OCI-M2 (cell line): Measurements from ENCODE around the gene KRTAP2-2.
"Not testable (repeated sequence)": the region's sequence is repeated elsewhere in the genome, so short reads cannot be mapped to it uniquely, and the experiment has no call there.

Source experiments
- DNase-seq: peaks from one replicate; lab custom pipeline; 2025; ENCODE audit not compliant: unreplicated experiment; lab: John Stamatoyannopoulos, UW

Gene KRTAP2-2

DNA sequence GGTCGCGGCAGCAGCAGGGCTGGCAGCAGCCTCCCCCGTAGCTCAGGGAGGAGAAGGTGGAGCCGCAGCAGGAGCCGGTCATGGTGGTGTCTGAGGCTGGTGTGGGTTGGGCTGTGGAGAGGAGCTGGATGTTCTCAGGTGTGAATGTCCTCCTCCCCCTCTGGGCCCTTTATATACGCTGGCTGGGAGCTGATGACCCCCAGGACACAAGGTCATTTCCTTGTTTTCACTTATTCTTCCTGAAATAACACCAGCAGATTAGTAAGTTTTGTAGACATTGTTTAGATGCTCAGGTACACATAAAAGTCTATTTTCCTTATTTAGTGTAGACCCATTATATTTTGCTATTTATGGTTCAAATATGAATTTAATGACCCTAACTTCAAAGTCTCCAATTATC is at the start of gene KRTAP2-2:
TSS of gene KRTAP2-2 (minus strand) at position 101 of the 400 bp plus-strand sequence. CDS start at position 82, 19 bp downstream.
- DNase-seq = not testable (repeated sequence)

DNA sequence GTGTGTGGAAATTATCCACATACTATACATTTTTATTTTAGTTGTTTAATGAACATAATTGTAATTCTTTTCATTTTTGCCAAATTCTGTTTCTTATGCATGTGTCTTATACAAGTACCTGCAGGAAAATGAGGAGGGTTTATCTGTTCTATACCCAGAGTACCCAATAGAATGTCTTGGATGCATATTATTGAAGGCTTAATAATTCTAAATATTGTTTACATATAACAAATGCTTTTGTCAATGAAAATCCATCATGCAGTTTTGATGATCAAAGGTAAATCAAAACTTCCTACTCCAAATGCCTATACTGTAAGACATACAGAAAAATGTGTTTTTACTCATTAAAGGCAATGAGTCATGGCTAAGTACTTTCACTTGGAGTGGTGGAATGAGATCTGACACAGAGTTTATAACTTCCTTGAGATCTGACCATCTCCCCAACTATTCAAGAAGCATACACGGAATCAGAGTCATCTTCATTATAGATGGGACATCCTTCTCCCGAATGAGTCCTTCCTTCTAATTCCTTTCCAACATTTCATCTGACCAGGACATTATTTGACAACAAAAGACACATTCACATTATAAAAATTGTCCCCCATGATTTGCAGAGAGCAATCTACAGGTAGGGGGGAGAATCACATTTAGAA is 49.5 kb upstream of the KRTAP2-2 start:
- DNase-seq = not testable (repeated sequence)

- no peak for DNase-seq
These were observed 48.9 kb upstream of the KRTAP2-2 start for GRCh38 chr17:41103896-41104295.

DNA sequence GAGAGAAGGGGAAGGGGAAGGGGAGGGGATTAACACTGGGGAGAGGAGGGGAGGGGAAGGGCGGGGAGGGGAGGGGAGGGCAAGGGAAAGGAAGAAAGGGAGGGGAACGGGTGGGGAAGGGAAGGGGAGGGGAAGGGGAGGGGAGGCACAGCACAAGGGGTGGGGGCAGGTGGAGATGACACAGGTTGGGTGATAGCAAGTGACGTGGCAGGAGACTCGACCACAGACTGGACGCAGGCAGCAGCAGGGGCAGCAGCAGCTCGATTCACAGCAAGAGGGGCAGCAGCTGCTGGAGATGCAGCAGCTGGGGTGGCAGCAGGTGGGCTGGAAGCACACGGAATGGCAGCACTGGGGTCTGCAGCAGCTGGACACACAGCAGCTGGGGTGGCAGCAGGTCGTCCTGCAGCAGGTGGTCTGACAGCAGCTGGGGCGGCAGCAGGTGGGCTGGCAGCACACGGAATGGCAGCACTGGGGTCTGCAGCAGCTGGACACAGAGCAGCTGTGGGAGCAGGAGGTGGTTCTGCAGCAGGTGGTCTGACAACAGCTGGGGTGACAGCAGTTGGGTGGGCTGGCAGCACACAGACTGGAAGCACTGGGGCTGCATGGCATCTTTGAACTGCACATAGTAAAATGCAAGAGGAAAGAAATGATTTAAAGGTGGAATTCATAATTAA is 46.7 kb upstream of the KRTAP2-2 start, which contains the start of gene KRTAP4-16:
TSS of gene KRTAP4-16 (minus strand) at position 624 of the 674 bp plus-strand sequence. CDS start at position 624, 0 bp downstream.
- DNase-seq = no peak

DNA sequence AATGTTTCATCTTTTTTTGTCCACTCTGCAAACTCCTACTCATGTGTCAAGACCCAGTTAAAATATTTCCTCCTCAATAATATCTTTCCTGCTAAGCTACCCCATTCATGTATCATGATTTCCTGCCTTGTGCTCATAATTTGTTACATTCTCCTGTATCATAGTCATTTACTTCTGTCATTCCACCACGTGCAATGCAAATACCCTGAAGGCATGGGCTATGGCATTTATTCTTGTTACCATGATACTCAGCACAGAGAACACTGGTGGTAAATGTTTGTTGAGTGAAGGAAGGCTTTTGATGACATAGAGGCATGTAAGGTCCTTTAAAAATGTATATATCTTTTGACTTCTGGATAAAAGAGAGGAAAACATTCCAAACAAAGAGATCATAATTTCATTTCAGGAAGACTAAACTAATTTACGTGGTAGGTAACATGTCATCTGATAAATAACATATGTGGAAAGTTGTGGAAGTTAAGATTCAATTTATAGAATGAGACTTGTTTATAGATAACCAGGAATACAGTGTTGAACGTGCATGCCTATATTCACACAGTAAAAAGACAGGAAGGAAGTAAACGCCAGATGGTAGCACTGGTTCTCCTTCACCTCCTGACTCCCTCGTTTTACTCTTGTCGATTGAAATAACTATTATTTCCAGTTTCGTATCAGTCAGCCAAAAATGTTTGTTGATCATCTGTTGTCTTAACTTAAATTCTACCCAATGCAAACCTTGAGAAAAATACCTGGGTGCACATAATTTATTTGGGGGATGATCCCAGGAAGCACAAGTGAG is 44.9 kb upstream of the KRTAP2-2 start:
- not testable (repeated sequence) for DNase-seq

DNA sequence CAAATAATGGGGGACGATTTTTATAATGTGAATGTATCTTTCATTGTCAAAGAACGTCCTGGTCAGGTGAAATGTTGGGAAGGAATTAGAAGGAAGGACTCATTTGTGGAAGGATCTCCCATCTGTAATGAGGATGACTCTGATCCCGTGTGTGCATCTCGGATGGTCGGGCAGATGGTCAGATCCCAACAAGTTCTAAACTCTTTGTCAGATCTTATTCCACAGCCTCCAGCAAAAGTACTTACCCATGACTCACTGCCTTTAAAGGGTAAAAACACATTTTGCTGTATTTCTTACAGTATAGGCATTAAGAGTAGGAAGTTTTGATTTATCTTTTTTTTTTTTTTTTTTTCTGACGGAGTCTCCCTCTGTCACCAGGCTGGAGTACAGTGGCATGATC is 43.5 kb upstream of the KRTAP2-2 start:
- no peak for DNase-seq

DNA sequence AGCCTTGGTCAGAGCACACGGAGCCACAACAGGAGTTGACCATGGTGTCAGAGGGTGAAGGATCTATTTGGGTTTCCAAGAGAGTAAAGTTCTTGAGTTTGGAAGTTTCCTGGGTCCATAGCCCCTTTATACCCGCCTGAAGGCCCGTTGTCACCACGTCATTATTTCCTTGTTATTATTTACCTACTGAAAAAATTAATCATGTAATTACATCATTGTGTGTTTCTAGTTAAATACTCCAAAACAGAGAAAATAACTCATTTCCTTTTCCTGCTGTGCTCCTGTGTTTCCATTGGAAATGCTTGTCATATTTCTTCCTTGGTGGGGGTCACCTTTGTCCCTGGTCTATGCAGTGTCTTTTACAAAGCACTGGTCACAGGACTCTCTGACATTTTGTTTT is 43.0 kb upstream of the KRTAP2-2 start, which contains the start of gene KRTAP4-8:
TSS of gene KRTAP4-8 (minus strand) at position 101 of the 400 bp plus-strand sequence. CDS start at position 43, 58 bp downstream.
- no peak for DNase-seq

- DNase-seq = no peak
These were observed 41.0 kb upstream of the KRTAP2-2 start for GRCh38 chr17:41096055-41096454.

GRCh38 chr17:41088760-41089352 is 33.8 kb upstream of the KRTAP2-2 start:
- not testable (repeated sequence) for DNase-seq

DNA sequence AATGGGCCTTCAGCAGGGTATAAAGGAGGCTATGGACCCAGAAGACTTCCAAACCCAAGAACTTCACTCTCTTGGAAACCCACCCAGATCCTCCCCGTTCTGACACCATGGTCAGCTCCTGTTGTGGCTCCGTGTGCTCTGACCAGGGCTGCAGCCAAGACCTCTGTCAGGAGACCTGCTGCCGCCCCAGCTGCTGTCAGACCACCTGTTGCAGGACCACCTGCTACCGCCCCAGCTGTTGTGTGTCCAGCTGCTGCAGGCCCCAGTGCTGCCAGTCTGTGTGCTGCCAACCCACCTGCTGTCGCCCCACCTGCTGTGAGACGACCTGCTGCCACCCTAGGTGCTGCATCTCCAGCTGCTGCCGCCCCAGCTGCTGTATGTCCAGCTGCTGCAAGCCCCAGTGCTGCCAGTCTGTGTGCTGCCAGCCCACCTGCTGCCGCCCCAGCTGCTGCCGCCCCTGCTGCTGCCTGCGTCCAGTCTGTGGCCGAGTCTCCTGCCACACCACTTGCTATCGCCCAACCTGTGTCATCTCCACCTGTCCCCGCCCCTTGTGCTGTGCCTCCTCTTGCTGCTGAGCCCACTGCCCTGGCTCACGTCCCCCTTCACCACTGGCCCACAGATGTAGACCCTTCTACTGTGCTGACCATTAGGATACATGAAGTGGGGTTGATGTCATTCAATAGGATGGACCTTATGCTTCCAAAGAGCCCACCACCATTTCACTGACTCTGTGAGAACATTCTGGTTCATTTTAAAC is 29.2 kb upstream of the KRTAP2-2 start, which contains the start of gene KRTAP4-7:
TSS of gene KRTAP4-7 (plus strand) at position 51 of the 757 bp plus-strand sequence. CDS start at position 108, 57 bp downstream.
- not testable (repeated sequence) for DNase-seq

GRCh38 chr17:41083427-41083826 is 28.4 kb upstream of the KRTAP2-2 start:
- DNase-seq = not testable (repeated sequence)

DNA sequence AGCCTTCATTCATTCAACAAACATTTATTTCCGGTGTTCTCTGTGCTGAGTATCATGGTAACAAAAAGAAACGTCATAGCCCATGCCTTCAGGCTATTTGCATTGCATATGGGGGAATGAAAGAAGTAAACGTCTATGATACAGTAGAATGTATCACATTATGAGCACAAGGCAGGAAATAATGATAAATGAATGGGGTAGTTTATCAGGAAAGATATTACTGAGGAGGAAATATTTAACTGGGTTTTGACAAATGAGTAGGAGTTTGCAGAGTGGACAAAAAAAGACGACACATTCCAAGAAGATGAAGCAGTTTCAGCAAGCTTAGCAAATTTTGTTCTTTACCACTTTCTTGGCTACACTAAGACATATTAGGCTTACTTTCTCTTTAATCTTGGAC is 27.6 kb upstream of the KRTAP2-2 start:
- no peak for DNase-seq

- no peak for DNase-seq
These were observed 21.8 kb upstream of the KRTAP2-2 start for GRCh38 chr17:41076788-41077187.

- DNase-seq = no peak
These were observed 18.6 kb upstream of the KRTAP2-2 start for GRCh38 chr17:41073676-41074075.

DNA sequence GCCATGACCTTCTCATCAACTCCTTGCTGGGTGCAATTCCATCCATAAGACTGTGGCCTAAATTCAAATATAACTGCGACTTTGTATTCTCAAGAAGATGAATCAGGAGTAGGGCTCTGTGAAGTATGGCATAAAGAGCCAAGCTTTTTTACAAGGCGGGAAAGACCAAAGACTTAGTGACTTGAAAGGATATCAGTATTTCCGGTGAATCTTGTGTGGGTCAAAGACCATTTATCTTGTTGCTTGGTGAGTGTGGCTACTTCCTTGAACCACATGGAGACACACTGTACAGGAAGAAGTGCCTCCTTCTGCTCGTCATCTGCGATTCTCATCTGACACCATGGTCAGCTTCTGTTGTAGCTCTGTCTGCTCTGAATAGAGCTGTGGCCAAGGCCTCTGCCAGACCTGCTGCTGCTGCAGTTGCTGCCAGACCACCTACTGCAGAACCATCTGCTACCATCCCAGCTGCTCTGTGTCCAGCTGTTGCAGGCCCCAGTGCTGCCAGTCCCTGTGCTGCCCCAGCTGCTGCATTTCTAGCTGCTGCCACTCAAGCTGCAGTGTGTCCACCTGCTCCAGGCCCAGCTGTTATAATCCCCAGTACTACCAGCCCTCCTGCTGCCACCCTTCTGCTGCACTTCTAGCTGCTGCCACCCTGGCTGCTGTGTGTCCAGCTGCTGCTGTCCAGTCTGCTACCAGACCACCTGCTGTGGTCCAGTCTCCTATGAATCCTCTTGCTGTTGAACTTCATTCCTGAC is 16.8 kb upstream of the KRTAP2-2 start:
- no peak for DNase-seq

- no peak for DNase-seq
These were observed 14.0 kb upstream of the KRTAP2-2 start for GRCh38 chr17:41069031-41069430.

- no peak for DNase-seq
These were observed 12.3 kb upstream of the KRTAP2-2 start for GRCh38 chr17:41067281-41067680.

GRCh38 chr17:41065829-41066624 is 11.0 kb upstream of the KRTAP2-2 start, which contains the start of gene KRTAP2-4:
Gene KRTAP2-4, minus strand, starts transcription at chr17:41065879. Its CDS starts 34 bp downstream, at chr17:41065845.
- DNase-seq = no peak
